Activated naive CD8-positive, alpha-beta T cell treated with anti-CD3 and anti-CD28 coated beads, Interleukin-2, amount 10 ng/mL, durations not matched to agents 7 days and 5 days (primary cell): ENCODE measurements around the gene CUEDC2. TPM values are rescaled to one million over a fixed set of nuclear protein-coding genes. Genes with fewer than 3 reads are reported as not detected.

Source experiments
- ATAC-seq: fragments of 150-1000 bp; cut with Tn5 transposase; one replicate; pipeline ENCODE4 v1.10.0; 2021; ENCODE audit warnings: low read depth, moderate library complexity
- POLR2A ChIA-PET: fragments of 350-600 bp; sonication (Branson Sonifier 250); formaldehyde crosslinking; loops from one replicate; lab custom pipeline; 2021; ENCODE audit warnings: antibody characterized with exemption; lab: Charles Lee
- DNase-seq: peaks from one replicate; pipeline ENCODE4 v3.0.0; 2021
- H3K27ac Mint-ChIP-seq: one replicate; pipeline ENCODE4 v1.8.0; 2022; ENCODE audit warnings: mild to moderate bottlenecking, mixed read lengths
- H3K27me3 Mint-ChIP-seq: one replicate; pipeline ENCODE4 v1.8.0; 2022; ENCODE audit warnings: mild to moderate bottlenecking, moderate library complexity, mixed read lengths
- H3K36me3 Mint-ChIP-seq: one replicate; pipeline ENCODE4 v1.8.0; 2021; ENCODE audit warnings: mild to moderate bottlenecking, mixed read lengths
- H3K4me1 Mint-ChIP-seq: one replicate; pipeline ENCODE4 v1.8.0; 2021; ENCODE audit warnings: mixed read lengths
- H3K4me3 Mint-ChIP-seq: one replicate; pipeline ENCODE4 v1.8.0; 2022; ENCODE audit warnings: mild to moderate bottlenecking, moderate library complexity, mixed read lengths
- H3K9me3 Mint-ChIP-seq: one replicate; pipeline ENCODE4 v1.8.0; 2021; ENCODE audit warnings: mixed read lengths
- total RNA-seq, 2 experiments: library from RNA; stranded (reverse); gene quantifications; one replicate each; pipeline ENCODE4 v1.2.3, GENCODE V29; 2021

CUEDC2 gene
- total RNA-seq, 2 experiments from 2014 or later: 68.6 to 70.3 TPM

- DNase-seq: no peak
- Mint-ChIP-seq H3K36me3 (peaks cover 4% of the 10 kb centered on the region), H3K4me3 (no peak overlapping the region), H3K27ac (peak overlapping the region; percentile 25), H3K27me3 (no peaks in the 10 kb centered on the region), H3K9me3 (no peaks in the 10 kb centered on the region), H3K4me1 (peaks cover 18% of the 10 kb centered on the region)
- no peak for ATAC-seq
- POLR2A ChIA-PET: no interaction called here
These were observed 31.1 kb downstream of the CUEDC2 start for GRCh38 chr10:102401342-102401654.

GRCh38 chr10:102400598-102401341, 31.6 kb downstream of the CUEDC2 start:
- H3K27ac Mint-ChIP-seq: peak overlapping the region; percentile 25
- no peaks in the 10 kb centered on the region for H3K27me3 Mint-ChIP-seq
- H3K4me1 Mint-ChIP-seq: peaks cover 21% of the 10 kb centered on the region
- DNase-seq: no peak
- peaks cover 6% of the 10 kb centered on the region for H3K36me3 Mint-ChIP-seq
- POLR2A ChIA-PET: interaction anchor here (1.1 kb wide), 1 partner anchor 32 kb away, joined by 4 read pairs; the partner anchor contains the start of gene CUEDC2
- no peaks in the 10 kb centered on the region for H3K9me3 Mint-ChIP-seq
- no peak overlapping the region for H3K4me3 Mint-ChIP-seq
- no peak for ATAC-seq

- Mint-ChIP-seq H3K27ac (peak overlapping the region; percentile 30), H3K27me3 (no peaks in the 10 kb centered on the region), H3K4me1 (peaks cover 19% of the 10 kb centered on the region)
These were observed 32.3 kb downstream of the CUEDC2 start for GRCh38 chr10:102400076-102400475.

GRCh38 chr10:102399217-102400021, 33.0 kb downstream of the CUEDC2 start:
- H3K9me3 Mint-ChIP-seq: no peaks in the 10 kb centered on the region
- DNase-seq: peak; percentile 96
- ATAC-seq: peak; percentile 71
- peak overlapping the region; percentile 48 for H3K27ac Mint-ChIP-seq
- POLR2A ChIA-PET: interaction anchor here (0.6 to 1.5 kb wide), 12 partner anchors 10 to 173 kb away, joined by 3 to 6 read pairs (median 3); partner anchors contain the start of gene CUEDC2
- H3K4me1 Mint-ChIP-seq: peaks cover 21% of the 10 kb centered on the region
- H3K4me3 Mint-ChIP-seq: peak overlapping the region; percentile 66
- H3K36me3 Mint-ChIP-seq: peaks cover 6% of the 10 kb centered on the region
- no peaks in the 10 kb centered on the region for H3K27me3 Mint-ChIP-seq

More at GRCh38 chr10:102400076-102400475, 32.3 kb downstream of the CUEDC2 start:
- Mint-ChIP-seq H3K4me3 (peak overlapping the region; percentile 59), H3K9me3 (no peaks in the 10 kb centered on the region), H3K36me3 (peaks cover 6% of the 10 kb centered on the region)
- POLR2A ChIA-PET: interaction anchor here (0.8 to 1.5 kb wide), 8 partner anchors 16 to 173 kb away, joined by 3 to 5 read pairs (median 4); partner anchors contain the start of gene CUEDC2
- ATAC-seq (no peak), DNase-seq (no peak)

- Mint-ChIP-seq H3K27ac (peak overlapping the region; percentile 41), H3K36me3 (peaks cover 6% of the 10 kb centered on the region), H3K4me3 (peak overlapping the region; percentile 66), H3K9me3 (no peaks in the 10 kb centered on the region), H3K27me3 (no peaks in the 10 kb centered on the region), H3K4me1 (peaks cover 23% of the 10 kb centered on the region)
- no peak for DNase-seq
- no peak for ATAC-seq
- POLR2A ChIA-PET: interaction anchor here (0.6 to 5.0 kb wide), 11 partner anchors 9 to 793 kb away, joined by 3 to 30 read pairs (median 4); partner anchors contain the start of genes CUEDC2 and SUFU
These were observed 34.0 kb downstream of the CUEDC2 start for GRCh38 chr10:102398172-102399020.

GRCh38 chr10:102397222-102398171, 34.9 kb downstream of the CUEDC2 start:
- H3K27ac Mint-ChIP-seq: peak overlapping the region; percentile 96
- H3K4me1 Mint-ChIP-seq: peaks cover 25% of the 10 kb centered on the region
- H3K9me3 Mint-ChIP-seq: no peaks in the 10 kb centered on the region
- H3K36me3 Mint-ChIP-seq: peaks cover 6% of the 10 kb centered on the region
- POLR2A ChIA-PET: interaction anchor here (0.6 to 5.0 kb wide), 4 partner anchors 12 to 793 kb away, joined by 3 to 30 read pairs (median 4); partner anchors contain the start of genes CUEDC2 and SUFU
- H3K27me3 Mint-ChIP-seq: no peaks in the 10 kb centered on the region
- H3K4me3 Mint-ChIP-seq: peak overlapping the region; percentile 90
- DNase-seq (no peak), ATAC-seq (no peak)

GRCh38 chr10:102396730-102397151, 35.6 kb downstream of the CUEDC2 start:
- H3K27ac Mint-ChIP-seq: peak overlapping the region; percentile 96
- DNase-seq (no peak), ATAC-seq (no peak)
- H3K4me1 Mint-ChIP-seq: peaks cover 25% of the 10 kb centered on the region
- POLR2A ChIA-PET: interaction anchor here (5.0 kb wide), 1 partner anchor 36 kb away, joined by 30 read pairs; the partner anchor contains the start of gene CUEDC2
- peak overlapping the region; percentile 90 for H3K4me3 Mint-ChIP-seq
- no peaks in the 10 kb centered on the region for H3K9me3 Mint-ChIP-seq
- H3K27me3 Mint-ChIP-seq: no peaks in the 10 kb centered on the region
- H3K36me3 Mint-ChIP-seq: peaks cover 6% of the 10 kb centered on the region

GRCh38 chr10:102396317-102396650, 36.1 kb downstream of the CUEDC2 start:
- H3K9me3 Mint-ChIP-seq: no peaks in the 10 kb centered on the region
- no peak for ATAC-seq
- H3K36me3 Mint-ChIP-seq: peaks cover 5% of the 10 kb centered on the region
- H3K27ac Mint-ChIP-seq: peak overlapping the region; percentile 96
- DNase-seq: no peak
- no peaks in the 10 kb centered on the region for H3K27me3 Mint-ChIP-seq
- peak overlapping the region; percentile 90 for H3K4me3 Mint-ChIP-seq
- H3K4me1 Mint-ChIP-seq: peaks cover 25% of the 10 kb centered on the region
- POLR2A ChIA-PET: interaction anchor here (1.7 to 5.0 kb wide), 5 partner anchors 9 to 166 kb away, joined by 8 to 39 read pairs (median 19); partner anchors contain the start of genes CUEDC2 and FBXL15

- ATAC-seq (peak; percentile 20), DNase-seq (peak; percentile 94)
- peaks cover 5% of the 10 kb centered on the region for H3K36me3 Mint-ChIP-seq
- H3K4me3 Mint-ChIP-seq: peak within 1 kb of the TSS; percentile 90
- H3K27ac Mint-ChIP-seq: peak within 1 kb of the TSS; percentile 96
- POLR2A ChIA-PET: interaction anchor here (0.5 to 5.0 kb wide), 14 partner anchors 10 to 277 kb away, joined by 3 to 39 read pairs (median 8); partner anchors contain the start of genes C10orf95, CUEDC2, FBXL15 and GBF1
- no peaks in the 10 kb centered on the region for H3K9me3 Mint-ChIP-seq
- peaks cover 25% of the 10 kb centered on the region for H3K4me1 Mint-ChIP-seq
- H3K27me3 Mint-ChIP-seq: peaks cover 2% of the 10 kb centered on the region
These were observed 36.7 kb downstream of the CUEDC2 start, which contains the start of gene NFKB2 for GRCh38 chr10:102395400-102396316. TSS of gene NFKB2 (plus strand) at chr10:102395705. CDS start at chr10:102395960, 255 bp downstream.

GRCh38 chr10:102394801-102395399, 37.5 kb downstream of the CUEDC2 start:
- POLR2A ChIA-PET: interaction anchor here (0.5 to 5.0 kb wide), 16 partner anchors 10 to 276 kb away, joined by 3 to 39 read pairs (median 7); partner anchors contain the start of genes C10orf95, CUEDC2, FBXL15 and GBF1
- ATAC-seq: no peak
- Mint-ChIP-seq H3K27me3 (peaks cover 3% of the 10 kb centered on the region), H3K27ac (peak overlapping the region; percentile 96), H3K4me1 (peaks cover 23% of the 10 kb centered on the region), H3K9me3 (no peaks in the 10 kb centered on the region), H3K4me3 (peak overlapping the region; percentile 90), H3K36me3 (peaks cover 2% of the 10 kb centered on the region)
- no peak for DNase-seq
